DND-41 (cell line): ENCODE data around the gene P3R3URF.
A peak's percentile ranks its signal among the peaks of the same experiment; 100 is the strongest.

Experiments used
- ATAC-seq: fragments of 200-7000 bp; cut with Tn5 transposase; 3 replicates; pipeline ENCODE4 v1.9.1; 2021; ENCODE audit warnings: low read depth; ENCODE audit not compliant: insufficient read depth
- DNase-seq: peaks from one replicate; pipeline ENCODE4 v3.0.0-alpha.2; 2020
- H2AFZ ChIP-seq: 2 replicates; pipeline ENCODE4 v1.6.0; 2012; ENCODE audit warnings: low read depth, low read length
- H3K27ac ChIP-seq: 2 replicates; pipeline ENCODE4 v1.5.1; 2012; ENCODE audit warnings: low read length, inconsistent platforms
- H3K27me3 ChIP-seq: fragments of 200-600 bp; sonication (generic); 2 replicates; pipeline ENCODE4 v1.6.0; 2012; ENCODE audit warnings: low read length, mild to moderate bottlenecking, inconsistent platforms; ENCODE audit not compliant: insufficient read depth, poor library complexity
- H3K36me3 ChIP-seq: 2 replicates; pipeline ENCODE4 v1.5.1; 2012; ENCODE audit warnings: low read length, inconsistent platforms; ENCODE audit not compliant: insufficient read depth
- H3K4me1 ChIP-seq: 2 replicates; pipeline ENCODE4 v1.5.1; 2012; ENCODE audit warnings: mild to moderate bottlenecking, low read length; ENCODE audit not compliant: insufficient read depth
- H3K4me2 ChIP-seq: 2 replicates; pipeline ENCODE4 v1.6.0; 2012; ENCODE audit warnings: mild to moderate bottlenecking, moderate library complexity, low read length, inconsistent platforms; ENCODE audit not compliant: insufficient read depth
- H3K4me3 ChIP-seq, 2 experiments: fragments of 200-600 bp in 1 of 2; shearing (Covaris generic) in 1 of 2; 2 replicates each; pipeline ENCODE4 v1.5.1; 2012 to 2016; ENCODE audit warnings: inconsistent platforms in 2 of 2, low read length in 2 of 2, mild to moderate bottlenecking in 2 of 2, low read depth in 1 of 2, moderate library complexity in 1 of 2
- H3K79me2 ChIP-seq: 2 replicates; pipeline ENCODE4 v1.6.0; 2012; ENCODE audit warnings: low read length, inconsistent platforms; ENCODE audit not compliant: insufficient read depth
- H3K9ac ChIP-seq: 2 replicates; pipeline ENCODE4 v1.6.0; 2012; ENCODE audit warnings: low read depth, mild to moderate bottlenecking, inconsistent platforms, low read length, moderate library complexity
- H3K9me3 ChIP-seq: 2 replicates; pipeline ENCODE4 v1.5.1; 2012; ENCODE audit warnings: low read length, moderate library complexity, mild to moderate bottlenecking, inconsistent platforms; ENCODE audit not compliant: insufficient read depth, severe bottlenecking
- H4K20me1 ChIP-seq: 2 replicates; pipeline ENCODE4 v1.6.0; 2012; ENCODE audit warnings: low read length; ENCODE audit not compliant: insufficient read depth
- EZH2 ChIP-seq: IDR thresholded peaks from 3 replicates; pipeline ENCODE4 v1.6.1; 2012; ENCODE audit warnings: borderline replicate concordance, low read depth, mild to moderate bottlenecking, moderate library complexity, low read length, inconsistent platforms; ENCODE audit not compliant: severe bottlenecking
- TF ChIP-seq, protein P1 (sequence below): IDR thresholded peaks from 2 replicates; pipeline ENCODE4 v1.5.1; 2012; ENCODE audit warnings: borderline replicate concordance, low read length, moderate library complexity, mild to moderate bottlenecking; ENCODE audit not compliant: poor library complexity, severe bottlenecking; ENCODE audit errors: extremely low read depth

The P3R3URF gene

DNA sequence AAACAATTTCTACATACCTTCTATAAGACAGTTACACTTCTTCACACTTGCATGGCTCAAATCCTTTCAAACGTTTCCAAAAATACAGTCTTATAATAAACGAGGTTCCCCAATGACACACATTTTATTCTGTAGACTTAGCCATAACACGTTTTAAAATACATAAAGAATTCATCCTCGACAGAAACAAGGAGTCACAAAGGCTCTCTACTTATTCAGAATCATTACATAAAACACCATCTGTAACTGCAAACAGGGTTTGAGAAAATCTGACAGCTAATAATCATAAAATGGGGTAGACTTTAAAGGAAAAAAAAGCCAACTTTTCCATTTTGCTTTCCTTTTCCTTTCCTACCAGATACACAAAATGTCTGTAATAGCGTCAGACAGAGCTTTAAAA lies 45.7 kb downstream of the P3R3URF start:
- Histone ChIP-seq H3K4me2 (peak overlapping the region; percentile 83), H3K9me3 (no peaks in the 10 kb centered on the region), H3K4me3 (peak overlapping the region; percentile 80 to 81), H3K27me3 (no peaks in the 10 kb centered on the region), H3K9ac (peak overlapping the region; percentile 67), H3K79me2 (peaks cover 71% of the 10 kb centered on the region), H3K4me1 (peaks cover 41% of the 10 kb centered on the region), H4K20me1 (no peaks in the 10 kb centered on the region), H2AFZ (no peak overlapping the region), H3K36me3 (no peaks in the 10 kb centered on the region), H3K27ac (peak overlapping the region; percentile 44; the same call in 1 of the 2 replicates)
- no peak for DNase-seq
- ATAC-seq = no peak
- TF ChIP-seq EZH2 = no peak
- TF ChIP-seq, protein P1, sequence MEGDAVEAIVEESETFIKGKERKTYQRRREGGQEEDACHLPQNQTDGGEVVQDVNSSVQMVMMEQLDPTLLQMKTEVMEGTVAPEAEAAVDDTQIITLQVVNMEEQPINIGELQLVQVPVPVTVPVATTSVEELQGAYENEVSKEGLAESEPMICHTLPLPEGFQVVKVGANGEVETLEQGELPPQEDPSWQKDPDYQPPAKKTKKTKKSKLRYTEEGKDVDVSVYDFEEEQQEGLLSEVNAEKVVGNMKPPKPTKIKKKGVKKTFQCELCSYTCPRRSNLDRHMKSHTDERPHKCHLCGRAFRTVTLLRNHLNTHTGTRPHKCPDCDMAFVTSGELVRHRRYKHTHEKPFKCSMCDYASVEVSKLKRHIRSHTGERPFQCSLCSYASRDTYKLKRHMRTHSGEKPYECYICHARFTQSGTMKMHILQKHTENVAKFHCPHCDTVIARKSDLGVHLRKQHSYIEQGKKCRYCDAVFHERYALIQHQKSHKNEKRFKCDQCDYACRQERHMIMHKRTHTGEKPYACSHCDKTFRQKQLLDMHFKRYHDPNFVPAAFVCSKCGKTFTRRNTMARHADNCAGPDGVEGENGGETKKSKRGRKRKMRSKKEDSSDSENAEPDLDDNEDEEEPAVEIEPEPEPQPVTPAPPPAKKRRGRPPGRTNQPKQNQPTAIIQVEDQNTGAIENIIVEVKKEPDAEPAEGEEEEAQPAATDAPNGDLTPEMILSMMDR = no peak

DNA sequence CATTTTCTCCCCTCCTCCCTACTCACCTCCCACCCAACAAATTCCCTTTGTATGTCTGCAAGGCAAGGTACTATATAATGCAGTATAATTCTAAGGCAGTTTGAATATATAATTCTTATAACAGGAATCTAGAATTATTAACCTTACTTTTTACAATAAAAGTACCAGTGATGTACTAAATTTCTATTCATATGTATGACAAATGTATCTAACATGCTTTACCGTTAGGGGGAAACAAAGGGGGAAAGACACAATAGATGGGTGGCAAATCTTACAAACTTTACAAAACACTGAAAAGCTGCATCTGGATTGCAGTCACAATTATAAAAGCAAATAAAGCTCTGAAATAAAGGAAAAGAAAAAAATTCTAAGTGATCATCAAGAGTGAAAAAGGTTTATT lies 46.2 kb downstream of the P3R3URF start:
- H3K4me2 ChIP-seq = peak overlapping the region; percentile 83

DNA sequence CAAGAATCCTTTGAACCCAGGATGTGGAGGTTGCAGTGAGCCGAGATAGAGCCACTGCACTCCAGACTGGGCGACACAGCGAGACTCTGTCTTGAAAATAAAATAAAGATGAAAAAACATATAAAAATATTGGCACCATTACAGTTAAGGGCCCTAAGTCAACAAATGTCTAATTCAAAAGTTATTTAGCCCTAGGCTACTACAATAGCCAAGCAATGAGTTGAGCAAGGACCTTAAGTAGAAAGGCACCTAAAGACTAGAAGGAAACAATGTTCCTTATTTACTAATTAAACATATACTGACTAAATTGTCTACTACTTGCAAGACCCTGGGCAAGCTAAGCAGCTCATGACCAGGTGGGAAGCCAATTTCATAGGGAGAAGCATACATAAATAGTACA lies 47.9 kb downstream of the P3R3URF start:
- Histone ChIP-seq H3K79me2 (peaks cover 77% of the 10 kb centered on the region), H3K27ac (no peak overlapping the region), H4K20me1 (no peaks in the 10 kb centered on the region; the same call in 1 of the 2 replicates), H3K36me3 (no peaks in the 10 kb centered on the region), H3K4me2 (peak overlapping the region; percentile 3; the same call in 1 of the 2 replicates), H3K4me3 (no peak overlapping the region), H2AFZ (no peak overlapping the region), H3K9me3 (no peaks in the 10 kb centered on the region), H3K27me3 (no peaks in the 10 kb centered on the region), H3K9ac (no peak overlapping the region), H3K4me1 (peaks cover 31% of the 10 kb centered on the region)
- TF ChIP-seq, protein P1 = no peak
- TF ChIP-seq EZH2 = no peak
- ATAC-seq (no peak), DNase-seq (no peak)

More for the DNA sequence above, 46.2 kb downstream of the P3R3URF start:
- DNase-seq (no peak), ATAC-seq (no peak)
- Histone ChIP-seq H3K36me3 (no peaks in the 10 kb centered on the region), H3K9ac (peak overlapping the region; percentile 67), H3K9me3 (no peaks in the 10 kb centered on the region), H2AFZ (no peak overlapping the region), H3K4me1 (peaks cover 43% of the 10 kb centered on the region), H4K20me1 (no peaks in the 10 kb centered on the region; the same call in 1 of the 2 replicates), H3K4me3 (peak overlapping the region; percentile 80 to 81; a peak in 3 of 4 replicates), H3K27ac (peak overlapping the region; percentile 44; the same call in 1 of the 2 replicates), H3K27me3 (no peaks in the 10 kb centered on the region), H3K79me2 (peaks cover 75% of the 10 kb centered on the region)
- TF ChIP-seq EZH2 = no peak
- TF ChIP-seq, protein P1 = no peak
